SK-N-SH (cell line): ENCODE data around the gene C7orf25. TPM values are rescaled to one million over a fixed set of nuclear protein-coding genes. Genes with fewer than 3 reads are reported as not detected.

Source experiments
- CTCF ChIA-PET: fragments of 300-600, 350-600 bp; formaldehyde crosslinking; extraction: SDS; loops from one replicate; lab custom pipeline; 2021; lab: Yijun Ruan, JAX
- POLR2A ChIA-PET: fragments of 350-600 bp; sonication (Branson Sonifier 250); formaldehyde crosslinking; extraction: SDS; loops from one replicate; lab custom pipeline; 2020; ENCODE audit warnings: antibody characterized with exemption, inconsistent platforms; lab: Yijun Ruan, JAX
- DNase-seq: peaks from one replicate; pipeline ENCODE4 v3.0.0; 2012
- H2AFZ ChIP-seq: fragments of 200-600 bp; sonication (generic); 2 replicates; pipeline ENCODE4 v1.8.1; 2016; ENCODE audit warnings: antibody characterized with exemption, mild to moderate bottlenecking, low read depth
- H3F3A ChIP-seq: fragments of 200-600 bp; sonication (generic); replicated peaks from 2 replicates; pipeline ENCODE3; 2016; ENCODE audit warnings: antibody characterized with exemption, mild to moderate bottlenecking; ENCODE audit not compliant: insufficient read depth
- H3K27ac ChIP-seq, 2 experiments: fragments of 200-500 bp in 1 of 2; fragments of 200-600 bp in 1 of 2; sonication (Bioruptor generic) in 1 of 2; sonication (generic), shearing (Covaris generic) in 1 of 2; 2 replicates each; pipeline versions ENCODE4 v1.5.1 to v1.6.1; 2014 to 2016; ENCODE audit warnings: low read depth in 2 of 2, inconsistent platforms in 1 of 2, low read length in 1 of 2, mild to moderate bottlenecking in 1 of 2, mixed read lengths in 1 of 2
- H3K27me3 ChIP-seq: fragments of 200-600 bp; sonication (generic), shearing (Covaris generic); 2 replicates; pipeline ENCODE4 v1.6.1; 2016; ENCODE audit warnings: mixed run types; ENCODE audit not compliant: insufficient read depth
- H3K36me3 ChIP-seq, 2 experiments: fragments of 200-500 bp in 1 of 2; fragments of 200-600 bp in 1 of 2; sonication (Bioruptor generic) in 1 of 2; sonication (generic) in 1 of 2; replicated peaks in 1 of 2; 2 replicates each; pipeline versions ENCODE3 to v1.5.1; 2014 to 2016; ENCODE audit warnings: low read length in 1 of 2, mild to moderate bottlenecking in 1 of 2; ENCODE audit not compliant: insufficient read depth in 2 of 2, control insufficient read depth in 1 of 2
- H3K4me1 ChIP-seq, 2 experiments: fragments of 200-500 bp in 1 of 2; fragments of 200-600 bp in 1 of 2; sonication (Bioruptor generic) in 1 of 2; sonication (generic), shearing (Covaris generic) in 1 of 2; 2 replicates each; pipeline versions ENCODE4 v1.5.1 to v1.6.1; 2014 to 2016; ENCODE audit warnings: low read depth in 1 of 2, low read length in 1 of 2, mixed run types in 1 of 2; ENCODE audit not compliant: insufficient read depth in 2 of 2, control insufficient read depth in 1 of 2
- H3K4me2 ChIP-seq: fragments of 200-600 bp; sonication (generic), shearing (Covaris generic); 2 replicates; pipeline ENCODE4 v1.6.1; 2017; ENCODE audit warnings: mixed run types
- H3K4me3 ChIP-seq, 2 experiments: fragments of 200-500 bp in 1 of 2; fragments of 200-600 bp in 1 of 2; sonication (Bioruptor generic) in 1 of 2; sonication (generic), shearing (Covaris generic) in 1 of 2; 2 replicates each; pipeline versions ENCODE4 v1.5.1 to v1.8.1; 2014 to 2016; ENCODE audit warnings: low read depth in 2 of 2, inconsistent platforms in 1 of 2, low read length in 1 of 2, mild to moderate bottlenecking in 1 of 2, mixed read lengths in 1 of 2, moderate library complexity in 1 of 2
- H3K79me2 ChIP-seq: fragments of 200-600 bp; sonication (generic); 2 replicates; pipeline ENCODE4 v1.8.1; 2017; ENCODE audit warnings: mild to moderate bottlenecking; ENCODE audit not compliant: insufficient read depth
- H3K9ac ChIP-seq: fragments of 200-600 bp; sonication (generic); 2 replicates; pipeline ENCODE4 v1.6.1; 2017; ENCODE audit warnings: mixed run types
- H3K9me2 ChIP-seq: fragments of 200-600 bp; sonication (generic); 2 replicates; pipeline ENCODE4 v1.6.1; 2017; ENCODE audit warnings: mixed run types
- H3K9me3 ChIP-seq: fragments of 200-600 bp; sonication (generic); 2 replicates; pipeline ENCODE4 v1.6.1; 2017; ENCODE audit warnings: mixed run types, mild to moderate bottlenecking, moderate library complexity
- H4K20me1 ChIP-seq: fragments of 200-600 bp; sonication (generic); 2 replicates; pipeline ENCODE4 v1.6.1; 2017; ENCODE audit warnings: mild to moderate bottlenecking, mixed run types; ENCODE audit not compliant: insufficient read depth
- ELF1 ChIP-seq: IDR thresholded peaks from 2 replicates; pipeline ENCODE4 v1.4.0; 2012
- EP300 ChIP-seq, 2 experiments: IDR thresholded peaks; 2 replicates each; pipeline versions ENCODE4 v1.4.0 to v1.6.1; 2012; ENCODE audit warnings: borderline replicate concordance in 1 of 2, low read depth in 1 of 2, low read length in 1 of 2
- FOSL2 ChIP-seq: IDR thresholded peaks from 2 replicates; pipeline ENCODE4 v1.4.0; 2012; ENCODE audit warnings: low read depth, mild to moderate bottlenecking, moderate library complexity, borderline replicate concordance
- FOXJ3 ChIP-seq: sonication (generic); formaldehyde crosslinking; IDR thresholded peaks from 2 replicates; pipeline ENCODE4 v1.5.1; 2020; ENCODE audit warnings: mild to moderate bottlenecking, missing genetic modification reagents
- FOXM1 ChIP-seq: IDR thresholded peaks from 2 replicates; pipeline ENCODE4 v1.4.0; 2012; ENCODE audit warnings: low read depth, mild to moderate bottlenecking
- GABPA ChIP-seq: IDR thresholded peaks from 2 replicates; pipeline ENCODE4 v1.4.0; 2012; ENCODE audit warnings: low read depth, mild to moderate bottlenecking
- GATA2 ChIP-seq: sonication (generic); formaldehyde crosslinking; IDR thresholded peaks from 2 replicates; pipeline ENCODE4 v1.5.0; 2020; ENCODE audit warnings: mild to moderate bottlenecking, missing genetic modification reagents
- MXI1 ChIP-seq: IDR thresholded peaks from 2 replicates; pipeline ENCODE4 v1.6.1; 2012; ENCODE audit warnings: mild to moderate bottlenecking, low read depth, low read length, improper control_type of control experiment
- NFIC ChIP-seq: IDR thresholded peaks from 2 replicates; pipeline ENCODE4 v1.4.0; 2012; ENCODE audit warnings: borderline replicate concordance
- POLR2AphosphoS5 ChIP-seq: IDR thresholded peaks from 2 replicates; pipeline ENCODE4 v1.6.1; 2012; ENCODE audit warnings: low read depth, low read length
- RCOR1 ChIP-seq: fragments of 150-350 bp; IDR thresholded peaks from 2 replicates; pipeline ENCODE4 v1.6.1; 2017; ENCODE audit warnings: antibody characterized with exemption, low read length
- RXRA ChIP-seq: IDR thresholded peaks from 2 replicates; pipeline ENCODE4 v1.4.0; 2012; ENCODE audit warnings: low read depth, mild to moderate bottlenecking, borderline replicate concordance
- SIN3A ChIP-seq: IDR thresholded peaks from 2 replicates; pipeline ENCODE4 v1.6.1; 2012; ENCODE audit warnings: low read depth, mild to moderate bottlenecking, low read length, moderate library complexity, borderline replicate concordance
- TAF1 ChIP-seq: IDR thresholded peaks from 2 replicates; pipeline ENCODE4 v1.6.1; 2012; ENCODE audit warnings: low read depth, mild to moderate bottlenecking, low read length, moderate library complexity, borderline replicate concordance
- TCF12 ChIP-seq: IDR thresholded peaks from 2 replicates; pipeline ENCODE4 v1.4.0; 2012
- TEAD4 ChIP-seq: IDR thresholded peaks from 2 replicates; pipeline ENCODE4 v1.4.0; 2012; ENCODE audit warnings: mild to moderate bottlenecking, borderline replicate concordance; ENCODE audit not compliant: insufficient read depth
- WGBS: methylation state at CpG from one replicate; pipeline ENCODE4 v1.1.6; 2017; ENCODE audit warnings: low lambda C conversion rate; 5-methylcytosine and 5-hydroxymethylcytosine counted together
- polyA plus RNA-seq, 3 experiments: library from polyadenylated mRNA; depleted of rRNA; stranded (reverse); fragments of >200 nt; gene quantifications; 2 replicates each; pipeline ENCODE4 v1.2.3, GENCODE V29; 2012
- TF ChIP-seq, protein P1 (sequence below): IDR thresholded peaks from 2 replicates; pipeline ENCODE4 v1.4.0; 2012; ENCODE audit warnings: low read depth, borderline replicate concordance
- TF ChIP-seq, protein P2 (sequence below): fragments of 150-350 bp; IDR thresholded peaks from 2 replicates; pipeline ENCODE4 v1.6.1; 2016; ENCODE audit warnings: mild to moderate bottlenecking, low read depth, low read length
- TF ChIP-seq, protein P3 (sequence below): IDR thresholded peaks from 2 replicates; pipeline ENCODE4 v1.4.0; 2012; ENCODE audit warnings: low read depth
- TF ChIP-seq, protein P4 (sequence below): IDR thresholded peaks from 2 replicates; pipeline ENCODE4 v1.4.0; 2012; ENCODE audit warnings: low read depth, borderline replicate concordance
- TF ChIP-seq, protein P5 (sequence below): fragments of 150-350 bp; IDR thresholded peaks from 2 replicates; pipeline ENCODE4 v1.6.1; 2017; ENCODE audit warnings: antibody characterized with exemption, low read length, low read depth, borderline replicate concordance

The C7orf25 gene
- polyA plus RNA-seq, 1 of the 3 experiments (the other 2 are of a cell fraction), result 6.1 TPM

DNA sequence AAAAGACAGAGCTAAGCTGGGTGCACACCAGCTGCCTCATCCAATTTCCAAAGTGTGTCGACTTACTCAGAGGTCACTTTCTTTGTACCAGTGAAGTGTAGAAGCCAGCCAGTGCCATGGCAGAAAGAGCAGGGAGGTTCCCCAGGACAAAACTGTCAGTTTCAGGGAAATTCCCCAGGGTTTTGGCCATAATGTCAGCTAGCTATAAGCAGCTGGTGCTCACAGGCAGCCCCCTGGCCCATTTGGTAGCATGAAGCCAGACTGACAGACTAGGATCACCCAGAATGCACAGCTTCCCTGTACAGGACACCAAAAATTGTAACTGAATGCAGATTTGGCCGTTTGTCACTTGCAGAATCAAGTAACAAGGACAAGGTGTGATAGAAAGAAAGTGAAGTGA, 48.9 kb upstream of the C7orf25 start:
- CTCF ChIA-PET, result interaction anchor here (0.9 to 2.6 kb wide), 7 partner anchors 11 to 879 kb away, joined by 3 to 17 read pairs (median 5); partner anchors contain the start of gene STK17A
- 2% methylated on average over 2 of the region's 2 CpGs for WGBS

DNA sequence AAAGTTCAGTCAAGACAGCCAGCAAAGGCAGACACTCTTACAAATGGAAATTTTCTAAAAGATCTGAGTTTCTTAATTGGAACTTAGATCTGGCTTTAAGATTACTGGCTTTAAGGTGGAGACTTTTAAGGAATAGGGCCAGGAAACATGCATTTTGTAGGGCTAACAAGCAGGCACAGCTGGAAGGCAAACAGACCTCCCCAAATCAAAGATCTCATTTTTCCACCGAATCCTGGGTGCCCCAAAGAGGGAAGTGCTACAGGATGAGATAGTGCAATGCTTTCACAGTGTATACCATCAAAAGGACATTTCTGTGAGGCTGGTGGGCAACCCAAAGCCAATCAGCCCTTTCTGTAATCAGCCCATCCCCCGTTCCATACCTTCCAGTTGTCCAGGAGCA, 47.7 kb upstream of the C7orf25 start:
- Histone ChIP-seq H2AFZ (no peak overlapping the region), H3F3A (no peaks in the 10 kb centered on the region), H3K9me3 (no peaks in the 10 kb centered on the region), H3K9ac (no peak overlapping the region), H3K79me2 (no peaks in the 10 kb centered on the region), H3K27me3 (peaks cover 20% of the 10 kb centered on the region; the same call in 1 of the 2 replicates), H4K20me1 (no peaks in the 10 kb centered on the region), H3K4me1 (no peaks in the 10 kb centered on the region), H3K36me3 (no peaks in the 10 kb centered on the region), H3K4me3 (no peak overlapping the region), H3K4me2 (no peak overlapping the region), H3K27ac (no peak overlapping the region), H3K9me2 (no peaks in the 10 kb centered on the region)
- no peak for DNase-seq
- ChIA-PET CTCF (interaction anchor here (1.0 to 2.6 kb wide), 3 partner anchors 13 to 880 kb away, joined by 3 to 9 read pairs (median 4); no protein-coding TSS in a partner anchor), POLR2A (no interaction called here)
- WGBS, result 3% methylated on average over 2 of the region's 2 CpGs
- no peak for TF ChIP-seq NFIC
- no peak for TF ChIP-seq RCOR1
- TF ChIP-seq TCF12, result no peak
- TF ChIP-seq RXRA, result no peak
- TF ChIP-seq, protein P1, sequence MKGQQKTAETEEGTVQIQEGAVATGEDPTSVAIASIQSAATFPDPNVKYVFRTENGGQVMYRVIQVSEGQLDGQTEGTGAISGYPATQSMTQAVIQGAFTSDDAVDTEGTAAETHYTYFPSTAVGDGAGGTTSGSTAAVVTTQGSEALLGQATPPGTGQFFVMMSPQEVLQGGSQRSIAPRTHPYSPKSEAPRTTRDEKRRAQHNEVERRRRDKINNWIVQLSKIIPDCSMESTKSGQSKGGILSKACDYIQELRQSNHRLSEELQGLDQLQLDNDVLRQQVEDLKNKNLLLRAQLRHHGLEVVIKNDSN, result no peak
- TF ChIP-seq, protein P2, sequence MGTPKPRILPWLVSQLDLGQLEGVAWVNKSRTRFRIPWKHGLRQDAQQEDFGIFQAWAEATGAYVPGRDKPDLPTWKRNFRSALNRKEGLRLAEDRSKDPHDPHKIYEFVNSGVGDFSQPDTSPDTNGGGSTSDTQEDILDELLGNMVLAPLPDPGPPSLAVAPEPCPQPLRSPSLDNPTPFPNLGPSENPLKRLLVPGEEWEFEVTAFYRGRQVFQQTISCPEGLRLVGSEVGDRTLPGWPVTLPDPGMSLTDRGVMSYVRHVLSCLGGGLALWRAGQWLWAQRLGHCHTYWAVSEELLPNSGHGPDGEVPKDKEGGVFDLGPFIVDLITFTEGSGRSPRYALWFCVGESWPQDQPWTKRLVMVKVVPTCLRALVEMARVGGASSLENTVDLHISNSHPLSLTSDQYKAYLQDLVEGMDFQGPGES, result no peak
- no peak for TF ChIP-seq FOXM1
- TF ChIP-seq FOXJ3, result no peak
- TF ChIP-seq ELF1, result no peak
- TF ChIP-seq, protein P3, sequence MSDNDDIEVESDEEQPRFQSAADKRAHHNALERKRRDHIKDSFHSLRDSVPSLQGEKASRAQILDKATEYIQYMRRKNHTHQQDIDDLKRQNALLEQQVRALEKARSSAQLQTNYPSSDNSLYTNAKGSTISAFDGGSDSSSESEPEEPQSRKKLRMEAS, result no peak
- TF ChIP-seq TEAD4, result no peak
- no peak for TF ChIP-seq FOSL2
- no peak for TF ChIP-seq SIN3A

More for the DNA sequence above, 48.9 kb upstream of the C7orf25 start:
- no peak overlapping the region for H3K4me3 ChIP-seq
- DNase-seq, result no peak
- no peaks in the 10 kb centered on the region for H3K4me1 ChIP-seq
- no peak overlapping the region for H3K27ac ChIP-seq
- no peaks in the 10 kb centered on the region for H3F3A ChIP-seq
- H3K9ac ChIP-seq, result no peak overlapping the region
- TF ChIP-seq POLR2AphosphoS5, result no peak
- no peak for TF ChIP-seq ELF1
- no peak for TF ChIP-seq NFIC
- TF ChIP-seq EP300 (IDR thresholded peaks at IDR 0.05; ENCODE audit: borderline replicate concordance in 1 of 2, low read depth in 1 of 2, low read length in 1 of 2), result no peak
- TF ChIP-seq, protein P4, sequence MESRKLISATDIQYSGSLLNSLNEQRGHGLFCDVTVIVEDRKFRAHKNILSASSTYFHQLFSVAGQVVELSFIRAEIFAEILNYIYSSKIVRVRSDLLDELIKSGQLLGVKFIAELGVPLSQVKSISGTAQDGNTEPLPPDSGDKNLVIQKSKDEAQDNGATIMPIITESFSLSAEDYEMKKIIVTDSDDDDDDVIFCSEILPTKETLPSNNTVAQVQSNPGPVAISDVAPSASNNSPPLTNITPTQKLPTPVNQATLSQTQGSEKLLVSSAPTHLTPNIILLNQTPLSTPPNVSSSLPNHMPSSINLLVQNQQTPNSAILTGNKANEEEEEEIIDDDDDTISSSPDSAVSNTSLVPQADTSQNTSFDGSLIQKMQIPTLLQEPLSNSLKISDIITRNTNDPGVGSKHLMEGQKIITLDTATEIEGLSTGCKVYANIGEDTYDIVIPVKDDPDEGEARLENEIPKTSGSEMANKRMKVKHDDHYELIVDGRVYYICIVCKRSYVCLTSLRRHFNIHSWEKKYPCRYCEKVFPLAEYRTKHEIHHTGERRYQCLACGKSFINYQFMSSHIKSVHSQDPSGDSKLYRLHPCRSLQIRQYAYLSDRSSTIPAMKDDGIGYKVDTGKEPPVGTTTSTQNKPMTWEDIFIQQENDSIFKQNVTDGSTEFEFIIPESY, result no peak
- no peak for TF ChIP-seq RXRA
- TF ChIP-seq, protein P3, result no peak
- no peak for TF ChIP-seq GATA2 (CRISPR knock-in tag)
- TF ChIP-seq GABPA, result no peak
- TF ChIP-seq, protein P1, result no peak
- TF ChIP-seq MXI1, result no peak
- TF ChIP-seq, protein P5, sequence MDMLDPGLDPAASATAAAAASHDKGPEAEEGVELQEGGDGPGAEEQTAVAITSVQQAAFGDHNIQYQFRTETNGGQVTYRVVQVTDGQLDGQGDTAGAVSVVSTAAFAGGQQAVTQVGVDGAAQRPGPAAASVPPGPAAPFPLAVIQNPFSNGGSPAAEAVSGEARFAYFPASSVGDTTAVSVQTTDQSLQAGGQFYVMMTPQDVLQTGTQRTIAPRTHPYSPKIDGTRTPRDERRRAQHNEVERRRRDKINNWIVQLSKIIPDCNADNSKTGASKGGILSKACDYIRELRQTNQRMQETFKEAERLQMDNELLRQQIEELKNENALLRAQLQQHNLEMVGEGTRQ, result no peak
- TF ChIP-seq FOSL2, result no peak
- TF ChIP-seq TAF1, result no peak
- TF ChIP-seq, all 33 proteins: peak for 0
- Histone ChIP-seq H3K9me3 (no peaks in the 10 kb centered on the region), H3K79me2 (no peaks in the 10 kb centered on the region), H4K20me1 (no peaks in the 10 kb centered on the region), H2AFZ (no peak overlapping the region), H3K4me2 (no peak overlapping the region), H3K9me2 (no peaks in the 10 kb centered on the region), H3K36me3 (no peaks in the 10 kb centered on the region), H3K27me3 (peaks cover 20% of the 10 kb centered on the region; the same call in 1 of the 2 replicates)
- POLR2A ChIA-PET, result no interaction called here
